ENCODE results near the gene NUDT2.

GRCh38 chr9:34291423-34291822, 37.9 kb upstream of the NUDT2 start:
- TF ChIP-seq, protein P1, sequence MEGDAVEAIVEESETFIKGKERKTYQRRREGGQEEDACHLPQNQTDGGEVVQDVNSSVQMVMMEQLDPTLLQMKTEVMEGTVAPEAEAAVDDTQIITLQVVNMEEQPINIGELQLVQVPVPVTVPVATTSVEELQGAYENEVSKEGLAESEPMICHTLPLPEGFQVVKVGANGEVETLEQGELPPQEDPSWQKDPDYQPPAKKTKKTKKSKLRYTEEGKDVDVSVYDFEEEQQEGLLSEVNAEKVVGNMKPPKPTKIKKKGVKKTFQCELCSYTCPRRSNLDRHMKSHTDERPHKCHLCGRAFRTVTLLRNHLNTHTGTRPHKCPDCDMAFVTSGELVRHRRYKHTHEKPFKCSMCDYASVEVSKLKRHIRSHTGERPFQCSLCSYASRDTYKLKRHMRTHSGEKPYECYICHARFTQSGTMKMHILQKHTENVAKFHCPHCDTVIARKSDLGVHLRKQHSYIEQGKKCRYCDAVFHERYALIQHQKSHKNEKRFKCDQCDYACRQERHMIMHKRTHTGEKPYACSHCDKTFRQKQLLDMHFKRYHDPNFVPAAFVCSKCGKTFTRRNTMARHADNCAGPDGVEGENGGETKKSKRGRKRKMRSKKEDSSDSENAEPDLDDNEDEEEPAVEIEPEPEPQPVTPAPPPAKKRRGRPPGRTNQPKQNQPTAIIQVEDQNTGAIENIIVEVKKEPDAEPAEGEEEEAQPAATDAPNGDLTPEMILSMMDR (conservative IDR thresholded peaks at IDR 0.05; ENCODE audit: low read length), result no peak
- no peak for TF ChIP-seq EZH2phosphoT487 (IDR thresholded peaks at IDR 0.05; ENCODE audit: borderline replicate concordance, low read depth, low read length)
